OCI-LY1 (cell line): ENCODE data around the gene PTPRF.

Experiments used
- EZH2 ChIP-seq: fragments of 200-600 bp; sonication (generic), shearing (Covaris generic); IDR thresholded peaks from 2 replicates; pipeline ENCODE4 v1.8.0; 2017; ENCODE audit warnings: borderline replicate concordance, mixed run types, mild to moderate bottlenecking, antibody characterized with exemption, low read length, moderate library complexity, mixed read lengths
- TF ChIP-seq, protein P1 (sequence below): fragments of 200-600 bp; sonication (generic), shearing (Covaris generic); IDR thresholded peaks from 2 replicates; pipeline ENCODE4 v1.5.1; 2017; ENCODE audit warnings: mild to moderate bottlenecking, antibody characterized with exemption, low read length, moderate library complexity, mixed read lengths

GRCh38 chr1:43545695-43546387 is 15.2 kb downstream of the PTPRF start:
- TF ChIP-seq, protein P1, sequence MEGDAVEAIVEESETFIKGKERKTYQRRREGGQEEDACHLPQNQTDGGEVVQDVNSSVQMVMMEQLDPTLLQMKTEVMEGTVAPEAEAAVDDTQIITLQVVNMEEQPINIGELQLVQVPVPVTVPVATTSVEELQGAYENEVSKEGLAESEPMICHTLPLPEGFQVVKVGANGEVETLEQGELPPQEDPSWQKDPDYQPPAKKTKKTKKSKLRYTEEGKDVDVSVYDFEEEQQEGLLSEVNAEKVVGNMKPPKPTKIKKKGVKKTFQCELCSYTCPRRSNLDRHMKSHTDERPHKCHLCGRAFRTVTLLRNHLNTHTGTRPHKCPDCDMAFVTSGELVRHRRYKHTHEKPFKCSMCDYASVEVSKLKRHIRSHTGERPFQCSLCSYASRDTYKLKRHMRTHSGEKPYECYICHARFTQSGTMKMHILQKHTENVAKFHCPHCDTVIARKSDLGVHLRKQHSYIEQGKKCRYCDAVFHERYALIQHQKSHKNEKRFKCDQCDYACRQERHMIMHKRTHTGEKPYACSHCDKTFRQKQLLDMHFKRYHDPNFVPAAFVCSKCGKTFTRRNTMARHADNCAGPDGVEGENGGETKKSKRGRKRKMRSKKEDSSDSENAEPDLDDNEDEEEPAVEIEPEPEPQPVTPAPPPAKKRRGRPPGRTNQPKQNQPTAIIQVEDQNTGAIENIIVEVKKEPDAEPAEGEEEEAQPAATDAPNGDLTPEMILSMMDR, result no peak
- no peak for TF ChIP-seq EZH2
